ENCODE measurements around the gene CXorf65.

The CXorf65 gene

DNA sequence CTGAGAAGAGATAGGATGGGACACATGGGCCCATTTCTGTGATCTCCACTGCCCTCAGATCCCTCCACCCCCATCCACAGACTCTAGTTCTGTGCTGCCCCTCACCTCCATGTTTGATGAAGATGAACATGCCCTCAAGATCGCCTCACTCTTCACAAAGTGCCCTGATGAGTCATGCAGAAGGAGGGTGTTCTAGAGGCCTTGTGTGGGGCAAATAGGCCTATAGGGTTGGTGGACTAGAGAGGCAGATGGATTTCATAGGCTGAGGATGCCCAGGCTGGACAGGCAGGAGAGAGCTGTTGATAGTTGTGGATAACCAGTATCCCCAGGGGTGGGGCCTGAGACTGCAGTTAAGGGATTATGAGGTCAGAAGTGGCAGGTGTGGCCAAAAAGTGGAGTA is at the start of gene CXorf65:
Gene CXorf65 (minus strand): TSS at position 314 of the 400 bp plus-strand sequence. CDS start 184 bp downstream, at position 130.
- no peak for DNase-seq (ENCODE audit: low spot score)

DNA sequence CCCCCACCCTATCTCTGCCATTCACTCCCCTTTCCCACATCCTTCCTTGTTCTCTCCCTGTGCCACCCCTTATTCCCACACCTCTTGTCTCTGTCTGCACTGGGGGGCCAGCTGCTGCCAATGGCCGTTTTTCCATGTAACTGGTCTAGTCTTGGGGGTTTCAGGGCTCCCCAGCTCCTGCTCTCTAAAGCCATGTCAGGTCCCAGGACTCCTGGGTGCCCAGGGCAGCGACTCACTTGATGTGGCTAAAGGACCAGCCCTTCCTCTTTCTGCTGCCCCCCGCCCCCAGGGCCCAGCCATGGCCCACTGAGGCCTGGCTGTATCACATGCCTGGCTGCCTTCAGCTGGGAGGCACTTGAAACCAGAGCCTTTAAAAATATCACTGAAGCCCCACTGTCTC is 48.1 kb upstream of the CXorf65 start:
- DNase-seq (ENCODE audit: low spot score), result no peak

DNA sequence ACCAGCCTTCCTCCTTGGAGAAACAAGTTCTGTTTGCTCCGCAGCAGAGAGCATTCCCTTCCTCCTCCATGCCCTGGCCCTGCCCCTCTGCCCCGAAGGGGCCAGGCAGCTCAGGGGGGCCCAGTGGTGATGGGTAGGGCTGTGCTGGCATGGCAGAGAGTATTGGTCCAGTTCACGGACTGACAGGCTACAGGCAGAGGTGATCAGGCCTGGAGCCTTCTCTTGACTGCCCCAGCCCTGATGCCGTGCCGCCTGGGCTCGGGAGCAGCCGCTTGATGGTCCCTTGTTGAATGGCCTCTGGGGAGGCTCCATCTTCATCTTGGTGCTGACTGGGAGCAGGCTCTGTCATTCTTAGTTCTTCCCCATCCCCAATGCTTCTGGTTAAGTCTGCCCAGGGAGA is 47.7 kb upstream of the CXorf65 start:
- DNase-seq (ENCODE audit: low spot score), result no peak

DNA sequence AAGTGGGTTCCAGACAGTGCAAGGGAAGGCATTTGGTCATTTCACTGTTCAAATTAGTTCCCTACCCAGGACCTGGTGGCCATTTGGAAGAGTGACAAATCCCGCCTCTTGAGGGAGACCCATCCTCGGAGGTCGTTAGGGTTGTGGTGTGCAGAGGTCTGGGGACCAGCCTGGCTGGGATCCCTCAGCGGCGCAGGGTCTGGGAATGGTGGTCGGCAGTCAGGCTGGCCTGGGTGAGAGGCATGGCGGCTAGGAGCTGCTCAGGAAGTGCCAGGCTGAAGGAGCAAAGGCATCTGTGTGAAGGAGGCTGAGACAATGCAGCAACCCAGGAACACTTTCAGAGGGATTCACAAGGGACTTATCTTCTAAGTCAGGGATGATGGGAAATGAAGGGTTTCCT is 44.8 kb upstream of the CXorf65 start:
- DNase-seq (ENCODE audit: low spot score), result no peak

DNA sequence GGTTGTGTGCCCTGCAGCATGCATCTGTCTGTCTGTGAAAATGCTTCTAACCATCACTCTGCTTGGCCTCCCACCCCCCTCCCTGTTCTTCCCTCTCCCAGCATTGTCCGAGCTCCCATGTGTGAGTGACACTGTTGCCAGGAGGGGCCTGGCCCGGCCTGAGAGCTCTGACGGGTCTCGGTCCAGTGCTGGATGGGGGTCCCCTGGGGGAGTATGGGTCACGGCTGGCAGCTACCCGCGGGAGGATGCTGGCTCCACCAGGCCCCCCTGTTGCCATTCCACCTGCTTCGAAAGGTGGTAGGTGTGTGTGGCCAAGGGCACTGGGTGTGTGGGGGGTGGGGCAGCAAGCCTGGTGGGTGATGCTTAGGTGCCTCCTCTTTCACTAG is 41.7 kb upstream of the CXorf65 start:
- DNase-seq (ENCODE audit: low spot score), result no peak

DNA sequence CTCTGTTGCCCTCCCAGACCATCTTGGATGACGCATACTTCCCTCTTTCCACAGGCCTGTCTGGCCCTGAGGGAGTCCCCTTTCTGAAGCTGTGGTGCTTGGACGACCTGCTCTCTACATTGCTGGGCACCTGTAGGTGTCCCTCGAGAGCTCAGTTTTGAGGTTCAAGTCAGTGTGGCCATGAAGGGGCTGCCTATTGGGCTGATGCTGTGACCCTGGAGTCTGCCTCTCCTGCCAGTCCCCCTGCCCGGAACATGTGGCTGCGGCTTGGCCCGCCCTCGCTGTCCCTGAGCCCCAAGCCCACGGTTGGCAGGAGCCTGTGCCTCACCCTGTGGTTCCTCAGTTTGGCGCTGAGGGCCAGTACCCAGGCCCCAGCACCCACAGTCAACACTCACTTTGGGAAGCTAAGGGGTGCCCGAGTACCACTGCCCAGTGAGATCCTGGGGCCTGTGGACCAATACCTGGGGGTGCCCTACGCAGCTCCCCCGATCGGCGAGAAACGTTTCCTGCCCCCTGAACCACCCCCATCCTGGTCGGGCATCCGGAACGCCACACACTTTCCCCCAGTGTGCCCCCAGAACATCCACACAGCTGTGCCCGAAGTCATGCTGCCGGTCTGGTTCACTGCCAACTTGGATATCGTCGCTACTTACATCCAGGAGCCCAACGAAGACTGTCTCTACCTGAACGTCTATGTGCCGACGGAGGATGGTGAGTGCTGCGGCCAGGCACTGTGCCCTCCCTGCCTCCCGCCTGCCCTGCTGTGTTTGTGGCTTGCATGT is 41.1 kb upstream of the CXorf65 start:
- DNase-seq (ENCODE audit: low spot score), result no peak

DNA sequence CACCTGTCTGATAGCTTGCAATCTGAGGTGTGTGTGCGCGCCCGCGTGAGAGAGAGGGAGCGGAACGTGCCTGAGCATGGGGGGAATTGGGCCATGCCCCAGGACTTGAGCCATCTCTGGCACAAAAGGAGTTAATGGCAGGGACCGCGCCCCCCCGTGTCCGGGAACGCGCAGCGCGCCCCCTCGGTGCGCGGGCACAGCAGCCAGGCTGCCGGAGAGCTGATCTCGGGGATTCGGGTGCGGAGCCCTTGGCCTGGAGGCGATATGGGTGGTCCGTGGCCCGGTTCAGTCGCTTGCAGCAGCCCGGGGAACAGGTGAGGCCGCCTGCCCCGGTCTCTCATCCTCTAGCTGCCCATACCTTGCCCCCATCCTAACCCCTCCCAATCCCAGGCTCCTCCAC is 38.1 kb upstream of the CXorf65 start, which contains the start of gene NLGN3:
Gene NLGN3 (plus strand): TSS at position 191 of the 400 bp plus-strand sequence. CDS start 2,909 bp downstream, outside the sequence.
- DNase-seq (ENCODE audit: low spot score), result no peak

DNA sequence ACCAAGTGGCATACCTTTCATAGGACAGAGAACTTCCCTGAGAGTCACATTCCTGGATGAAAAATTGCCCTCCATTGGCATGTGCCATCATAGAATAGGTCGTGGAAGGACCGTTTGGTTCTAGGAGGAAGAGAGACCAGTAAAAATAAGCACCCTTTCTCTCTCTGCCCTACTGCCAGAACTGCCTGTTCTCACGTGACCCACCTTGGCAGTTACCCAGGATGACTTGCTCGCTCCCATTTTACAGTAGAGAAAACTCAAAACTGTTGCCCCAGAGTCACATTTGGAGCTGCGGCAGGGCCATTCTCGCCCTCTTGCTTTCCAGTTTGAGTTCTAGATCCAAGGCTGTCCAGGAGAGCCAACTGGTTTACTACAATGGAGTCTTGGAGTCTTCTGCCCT is 37.0 kb upstream of the CXorf65 start:
- no peak for DNase-seq (ENCODE audit: low spot score)

DNA sequence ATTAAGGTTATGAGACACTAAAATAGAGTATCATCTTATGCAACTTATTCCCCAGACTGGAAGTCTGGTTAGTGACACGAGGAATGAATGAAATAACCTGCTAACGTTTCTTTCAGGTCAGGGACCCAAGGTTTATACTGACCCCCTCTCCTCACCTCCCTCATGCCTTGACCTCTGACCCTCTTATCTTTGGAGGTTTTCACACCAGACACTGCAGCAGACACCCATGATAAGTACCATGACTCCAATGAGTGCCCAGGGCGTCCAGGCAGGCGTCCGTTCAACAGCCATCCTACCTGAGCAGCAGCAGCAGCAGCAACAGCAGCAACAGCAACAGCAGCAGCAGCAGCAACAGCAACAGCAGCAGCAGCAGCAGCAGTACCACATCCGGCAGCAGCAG is 33.9 kb upstream of the CXorf65 start:
- DNase-seq (ENCODE audit: low spot score), result no peak

DNA sequence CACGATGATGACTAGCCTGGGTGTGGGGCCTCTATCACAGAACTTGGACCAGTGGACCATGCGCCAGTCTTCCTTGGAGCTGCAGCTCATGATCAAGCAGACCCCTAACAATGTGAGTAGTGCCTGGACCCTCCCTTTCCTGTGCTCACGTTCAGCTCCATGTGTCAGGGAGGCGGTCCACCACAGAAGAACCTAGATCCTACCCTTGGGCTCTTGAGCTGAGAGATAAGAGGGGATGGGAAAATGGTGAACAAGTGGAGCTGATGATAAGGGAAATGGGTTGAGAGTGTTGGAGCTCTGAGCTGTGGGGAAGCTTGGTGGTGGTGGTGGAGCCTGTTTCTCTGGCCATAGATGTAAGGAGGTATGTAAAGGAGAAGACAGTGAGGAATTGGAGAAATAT is 25.0 kb upstream of the CXorf65 start:
- DNase-seq (ENCODE audit: low spot score), result no peak

DNA sequence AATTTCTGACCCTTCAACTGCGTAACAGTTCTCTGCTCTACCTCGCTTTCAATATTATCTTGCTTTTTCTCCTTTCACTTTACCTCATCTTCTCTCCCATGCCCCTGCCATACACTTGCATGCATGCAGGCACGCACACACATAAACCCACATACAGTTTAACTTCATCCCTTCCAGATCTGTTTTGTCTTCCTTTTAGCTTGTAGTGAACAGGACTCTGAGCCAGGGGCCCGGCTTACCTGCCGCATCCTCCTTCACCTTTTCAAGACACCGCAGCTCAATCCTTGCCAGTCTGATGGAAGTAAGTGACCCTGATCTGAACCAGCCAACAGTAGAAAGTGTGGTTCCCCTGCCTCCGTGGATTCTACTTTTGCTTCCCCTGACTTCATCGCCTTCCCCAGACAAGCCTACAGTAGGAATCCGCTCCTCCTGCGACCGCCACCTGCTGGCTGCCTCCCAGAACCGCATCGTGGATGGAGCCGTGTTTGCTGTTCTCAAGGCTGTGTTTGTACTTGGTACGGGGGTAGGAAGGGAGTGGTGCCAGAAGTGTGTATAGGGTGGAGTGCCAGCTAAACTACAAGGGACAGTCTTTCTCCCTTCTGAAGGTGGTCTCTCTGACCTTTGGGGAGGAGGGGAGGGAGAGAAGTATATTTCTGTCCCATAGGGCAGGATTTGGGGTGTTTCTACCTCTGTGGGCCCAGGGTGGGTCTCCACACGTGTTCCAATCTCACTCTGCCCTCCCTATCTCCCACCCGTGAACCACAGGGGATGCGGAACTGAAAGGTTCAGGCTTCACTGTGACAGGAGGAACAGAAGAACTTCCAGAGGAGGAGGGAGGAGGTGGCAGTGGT is 22.6 kb upstream of the CXorf65 start:
- peak; percentile 21 for DNase-seq (ENCODE audit: low spot score)

DNA sequence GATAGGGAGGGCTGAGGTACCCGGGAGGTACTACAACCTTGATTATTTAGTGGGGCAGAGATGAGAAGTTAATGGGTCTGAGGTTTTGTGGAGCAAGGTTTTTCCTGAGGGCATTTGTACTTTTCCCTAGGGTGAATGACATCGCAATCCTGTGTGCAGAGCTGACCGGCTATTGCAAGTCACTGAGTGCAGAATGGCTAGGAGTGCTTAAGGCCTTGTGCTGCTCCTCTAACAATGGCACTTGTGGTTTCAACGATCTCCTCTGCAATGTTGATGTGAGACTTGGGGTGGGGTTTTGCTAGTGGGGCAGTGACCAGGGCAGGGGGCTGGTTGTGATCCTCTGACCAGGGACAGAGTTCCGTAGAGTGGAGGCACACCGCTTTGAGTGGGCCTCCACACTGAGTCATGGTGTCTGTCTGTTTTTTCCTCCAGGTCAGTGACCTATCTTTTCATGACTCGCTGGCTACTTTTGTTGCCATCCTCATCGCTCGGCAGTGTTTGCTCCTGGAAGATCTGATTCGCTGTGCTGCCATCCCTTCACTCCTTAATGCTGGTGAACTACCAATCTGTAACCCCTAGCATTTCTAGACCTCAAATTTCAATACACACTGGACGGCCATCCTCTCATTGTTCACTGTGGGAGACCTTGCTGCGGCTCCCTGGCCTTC is 21.8 kb upstream of the CXorf65 start:
- no peak for DNase-seq (ENCODE audit: low spot score)

DNA sequence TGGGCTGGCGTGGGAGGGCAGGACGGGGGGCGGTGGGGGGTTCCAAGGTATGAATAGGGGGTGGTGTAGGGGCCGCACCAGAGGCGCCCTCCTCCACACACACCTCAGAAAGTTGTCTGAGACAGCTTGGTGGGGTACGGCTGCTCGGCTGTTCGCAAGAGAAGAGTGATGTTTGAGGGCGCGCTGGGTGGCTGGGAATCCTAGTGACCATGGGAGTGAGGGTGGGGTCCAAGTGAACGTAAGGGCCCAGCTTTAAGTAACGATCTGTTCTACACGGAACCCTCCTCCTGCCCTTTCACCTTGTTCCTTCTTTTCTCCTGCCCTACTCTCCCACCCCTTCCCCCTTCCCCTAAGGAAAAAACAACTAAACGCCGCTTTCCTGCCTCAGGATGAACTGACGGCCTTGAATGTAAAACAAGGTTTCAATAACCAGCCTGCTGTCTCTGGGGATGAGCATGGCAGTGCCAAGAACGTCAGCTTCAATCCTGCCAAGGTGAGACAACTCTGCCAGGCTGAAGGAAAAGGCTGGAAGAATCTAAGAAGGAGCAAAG is 12.5 kb upstream of the CXorf65 start:
- DNase-seq (ENCODE audit: low spot score), result no peak

DNA sequence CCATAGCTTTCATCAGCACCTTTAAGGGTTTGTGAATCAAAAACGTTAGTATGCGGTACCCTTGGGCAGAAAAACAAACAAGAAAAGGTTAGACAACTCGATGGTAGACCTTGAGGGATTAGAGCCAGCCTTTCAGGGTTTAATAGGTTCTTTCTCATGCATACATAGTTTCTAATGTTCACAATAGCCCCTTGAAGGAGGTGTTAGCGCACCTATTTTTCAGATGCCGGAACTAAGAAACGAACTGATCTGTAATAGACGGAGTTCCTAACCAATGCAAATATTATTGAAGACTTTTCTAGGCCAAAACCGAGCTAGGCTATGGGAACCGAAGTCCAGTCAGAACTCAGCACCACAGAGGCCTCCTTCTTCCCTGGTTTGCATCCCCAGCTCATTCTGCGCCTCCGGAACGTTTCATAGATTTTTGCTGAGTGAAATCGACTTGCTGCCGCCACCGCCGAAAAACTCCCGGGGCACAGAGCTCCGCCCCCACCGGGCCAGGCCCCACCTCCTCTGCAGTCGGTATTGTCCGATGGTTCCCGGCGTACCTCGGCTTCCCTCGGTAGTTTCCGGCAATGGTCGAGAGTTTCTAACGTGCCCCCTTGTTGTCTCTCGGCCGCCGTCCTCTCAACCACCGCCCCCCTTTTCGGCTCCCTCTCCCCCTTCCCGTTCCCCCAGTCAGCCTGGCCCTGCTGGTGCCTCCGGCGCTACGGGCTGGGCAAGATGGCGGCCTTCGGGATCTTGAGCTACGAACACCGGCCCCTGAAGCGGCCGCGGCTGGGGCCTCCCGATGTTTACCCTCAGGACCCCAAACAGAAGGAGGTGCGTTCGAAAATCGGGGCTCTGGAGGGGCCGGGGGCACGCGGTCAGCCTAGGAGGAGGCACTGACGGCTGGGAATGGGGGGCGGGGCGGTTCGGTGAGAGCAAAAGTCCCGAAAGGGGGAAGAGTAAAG is 11.8 kb upstream of the CXorf65 start, which contains the start of gene MED12:
Gene MED12 (plus strand): TSS at position 565 of the 953 bp plus-strand sequence. CDS start 159 bp downstream, at position 724.
- DNase-seq (ENCODE audit: low spot score), result peak; percentile 51

DNA sequence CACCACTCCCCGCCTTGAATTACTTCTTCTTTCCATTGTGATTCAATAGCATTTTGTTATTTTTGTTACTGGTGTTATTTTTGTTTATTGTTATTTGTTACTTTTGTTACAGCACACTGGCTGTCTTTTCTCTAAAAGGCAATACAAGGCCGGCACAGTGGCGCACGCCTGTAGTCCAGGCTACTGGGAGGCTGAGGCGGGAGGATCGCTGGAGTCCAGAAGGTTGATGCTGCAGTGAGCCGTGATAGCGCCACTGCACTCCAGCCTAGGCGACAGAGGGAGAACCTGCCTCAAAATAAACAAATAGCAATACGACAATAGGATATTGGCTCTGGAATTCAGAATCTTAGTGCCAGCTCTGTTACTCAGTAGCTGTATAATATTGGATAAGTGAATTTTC is 10.8 kb upstream of the CXorf65 start:
- no peak for DNase-seq (ENCODE audit: low spot score)

DNA sequence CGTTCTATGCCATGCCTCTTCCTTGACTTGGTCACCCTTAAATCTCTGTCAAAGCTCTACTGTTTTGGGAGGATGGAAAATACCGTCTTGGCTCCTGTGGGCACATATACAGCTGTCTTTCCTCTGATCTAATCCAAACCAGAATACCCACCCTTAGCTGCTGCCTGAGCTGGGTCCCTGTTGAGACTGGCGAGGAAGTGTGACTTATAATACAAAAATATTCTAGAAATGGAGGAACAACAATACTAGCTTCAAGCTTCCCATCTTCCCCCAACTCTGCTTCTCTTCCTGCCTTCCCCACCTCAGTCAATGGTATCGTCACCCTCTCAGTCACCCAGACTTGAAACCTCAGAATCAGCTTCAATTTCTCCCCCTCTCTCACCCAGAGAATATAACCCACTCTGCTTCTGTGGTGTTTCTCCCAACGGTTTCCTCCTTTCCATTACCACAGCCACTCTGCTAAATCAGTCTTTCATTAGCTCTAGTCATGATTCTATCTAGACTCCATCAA is 5.4 kb upstream of the CXorf65 start:
- no peak for DNase-seq (ENCODE audit: low spot score)

DNA sequence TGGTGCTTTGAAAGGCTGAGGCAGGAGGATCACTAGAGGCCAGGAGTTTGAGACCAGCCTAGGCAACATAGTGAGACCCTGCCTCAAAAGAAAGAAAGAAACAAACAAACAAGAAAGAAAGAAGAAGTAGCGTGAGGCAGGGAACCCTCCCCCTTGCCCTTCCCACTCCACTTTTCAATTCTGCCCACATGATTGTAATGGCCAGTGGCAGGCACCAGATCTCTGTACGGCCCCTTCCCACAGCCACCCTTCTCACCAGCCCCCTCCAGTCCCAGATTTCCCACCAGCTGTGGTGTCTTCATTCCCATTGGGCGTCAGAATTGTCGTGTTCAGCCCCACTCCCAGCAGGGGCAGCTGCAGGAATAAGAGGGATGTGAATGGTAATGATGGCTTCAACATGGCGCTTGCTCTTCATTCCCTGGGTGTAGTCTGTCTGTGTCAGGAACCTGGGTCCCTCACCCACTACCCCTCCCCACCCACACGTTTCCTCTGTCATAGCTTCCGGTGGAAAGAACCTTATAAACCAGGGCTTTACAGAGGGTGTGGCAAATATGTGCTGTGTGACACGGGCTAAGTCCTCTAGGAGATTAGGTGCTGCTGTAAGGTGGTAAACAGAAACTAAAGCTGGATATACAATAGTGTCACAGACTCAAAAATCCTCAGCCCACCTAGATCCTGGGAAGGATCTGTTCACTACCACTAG is 4.8 kb upstream of the CXorf65 start, which contains the start of gene IL2RG:
Gene IL2RG (minus strand): TSS at position 437 of the 703 bp plus-strand sequence. CDS start 38 bp downstream, at position 399.
- DNase-seq (ENCODE audit: low spot score), result no peak

DNA sequence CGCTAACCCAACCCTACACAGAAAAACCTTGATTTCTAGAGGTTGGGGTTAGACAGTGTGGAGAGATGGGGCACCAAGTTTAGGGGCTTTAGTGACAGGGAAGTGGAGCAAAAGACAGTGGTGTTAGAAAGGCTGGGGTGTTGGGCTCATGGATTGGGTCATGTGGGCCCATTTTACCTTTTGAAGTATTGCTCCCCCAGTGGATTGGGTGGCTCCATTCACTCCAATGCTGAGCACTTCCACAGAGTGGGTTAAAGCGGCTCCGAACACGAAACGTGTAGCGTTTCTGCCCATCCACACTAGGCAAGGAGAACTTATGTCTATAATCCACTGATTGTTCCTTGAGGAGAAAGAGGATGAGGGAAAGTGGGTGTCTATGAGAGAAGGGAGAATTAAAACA is 2.5 kb upstream of the CXorf65 start:
- no peak for DNase-seq (ENCODE audit: low spot score)

DNA sequence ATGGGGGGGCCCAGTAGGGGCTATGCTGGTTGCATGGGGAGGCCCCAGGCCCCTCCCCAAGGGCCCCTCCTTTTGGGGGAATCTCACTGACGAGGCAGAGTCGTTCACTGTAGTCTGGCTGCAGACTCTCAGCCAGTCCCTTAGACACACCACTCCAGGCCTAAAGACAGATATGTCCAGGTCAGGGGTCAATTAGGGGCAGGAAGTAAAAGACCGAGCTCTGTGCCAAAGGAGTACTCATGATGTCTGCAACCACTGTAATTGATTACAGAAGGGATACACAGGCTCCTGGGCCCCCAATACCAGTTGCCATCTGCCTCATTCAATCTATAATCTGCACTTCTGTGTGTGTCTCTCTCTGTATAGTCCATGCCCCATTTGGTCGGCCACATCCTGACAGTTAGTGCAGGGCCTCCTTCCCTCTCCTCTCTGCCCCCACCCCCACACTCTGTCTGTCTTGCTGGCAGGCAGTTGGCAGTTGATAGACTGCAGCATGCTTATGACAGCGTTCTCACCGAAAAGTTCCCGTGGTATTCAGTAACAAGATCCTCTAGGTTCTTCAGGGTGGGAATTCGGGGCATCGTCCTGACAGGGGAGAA is 1.3 kb upstream of the CXorf65 start:
- no peak for DNase-seq (ENCODE audit: low spot score)

DNA sequence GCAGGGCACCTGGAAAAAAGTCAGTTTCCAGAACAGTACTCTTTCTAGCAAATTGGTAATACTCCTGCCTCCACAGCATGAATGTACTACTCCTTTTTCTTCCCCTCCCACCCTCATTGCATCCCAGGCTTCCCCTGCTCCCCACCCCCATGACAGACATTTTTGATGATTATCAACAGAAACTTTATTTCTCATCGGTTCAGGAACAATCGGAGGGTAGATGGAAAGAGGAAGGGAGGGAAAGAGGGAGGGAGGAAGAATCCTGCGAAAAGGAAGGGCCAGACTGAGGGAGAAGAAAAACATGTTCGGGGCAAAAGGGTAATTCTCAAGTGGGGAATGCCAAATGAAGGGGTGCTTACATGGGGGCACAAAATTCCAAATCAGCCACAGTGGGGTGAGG is 705 bp upstream of the CXorf65 start:
- DNase-seq (ENCODE audit: low spot score), result no peak
